Nephron progenitor cell (in vitro differentiated cells): Measurements from ENCODE around the gene PIM3.

Experiments
- DNase-seq: peaks from one replicate; pipeline ENCODE4 v3.0.0; 2021
- H3K27ac Mint-ChIP-seq: 2 replicates; pipeline ENCODE4 v1.8.0; 2021; ENCODE audit warnings: mild to moderate bottlenecking, moderate library complexity, mixed read lengths
- H3K27me3 Mint-ChIP-seq: 2 replicates; pipeline ENCODE4 v1.8.0; 2021; ENCODE audit warnings: mild to moderate bottlenecking, low read depth, mixed read lengths; ENCODE audit not compliant: poor library complexity
- H3K36me3 Mint-ChIP-seq: 2 replicates; pipeline ENCODE4 v1.8.0; 2021; ENCODE audit warnings: low read depth, mixed read lengths
- H3K4me1 Mint-ChIP-seq: 2 replicates; pipeline ENCODE4 v1.8.0; 2021; ENCODE audit warnings: mixed read lengths
- H3K4me3 Mint-ChIP-seq: 2 replicates; pipeline ENCODE4 v1.8.0; 2021; ENCODE audit warnings: mild to moderate bottlenecking, moderate library complexity, mixed read lengths
- H3K9me3 Mint-ChIP-seq: 2 replicates; pipeline ENCODE4 v1.8.0; 2021; ENCODE audit warnings: mild to moderate bottlenecking, moderate library complexity, mixed read lengths
- TF ChIP-seq, protein P1 (sequence below): fragments of 200-600 bp; sonication (generic); IDR thresholded peaks from 2 replicates; pipeline ENCODE4 v1.5.0; 2021; ENCODE audit warnings: antibody characterized with exemption

The PIM3 gene

GRCh38 chr22:49966774-49967705 is 6.5 kb downstream of the PIM3 start:
- TF ChIP-seq, protein P1, sequence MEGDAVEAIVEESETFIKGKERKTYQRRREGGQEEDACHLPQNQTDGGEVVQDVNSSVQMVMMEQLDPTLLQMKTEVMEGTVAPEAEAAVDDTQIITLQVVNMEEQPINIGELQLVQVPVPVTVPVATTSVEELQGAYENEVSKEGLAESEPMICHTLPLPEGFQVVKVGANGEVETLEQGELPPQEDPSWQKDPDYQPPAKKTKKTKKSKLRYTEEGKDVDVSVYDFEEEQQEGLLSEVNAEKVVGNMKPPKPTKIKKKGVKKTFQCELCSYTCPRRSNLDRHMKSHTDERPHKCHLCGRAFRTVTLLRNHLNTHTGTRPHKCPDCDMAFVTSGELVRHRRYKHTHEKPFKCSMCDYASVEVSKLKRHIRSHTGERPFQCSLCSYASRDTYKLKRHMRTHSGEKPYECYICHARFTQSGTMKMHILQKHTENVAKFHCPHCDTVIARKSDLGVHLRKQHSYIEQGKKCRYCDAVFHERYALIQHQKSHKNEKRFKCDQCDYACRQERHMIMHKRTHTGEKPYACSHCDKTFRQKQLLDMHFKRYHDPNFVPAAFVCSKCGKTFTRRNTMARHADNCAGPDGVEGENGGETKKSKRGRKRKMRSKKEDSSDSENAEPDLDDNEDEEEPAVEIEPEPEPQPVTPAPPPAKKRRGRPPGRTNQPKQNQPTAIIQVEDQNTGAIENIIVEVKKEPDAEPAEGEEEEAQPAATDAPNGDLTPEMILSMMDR = no peak
- H3K36me3 Mint-ChIP-seq = no peaks in the 10 kb centered on the region
- H3K4me1 Mint-ChIP-seq = peaks cover 42% of the 10 kb centered on the region
- H3K9me3 Mint-ChIP-seq = no peaks in the 10 kb centered on the region
- no peak overlapping the region for H3K4me3 Mint-ChIP-seq
- peaks cover 12% of the 10 kb centered on the region for H3K27me3 Mint-ChIP-seq
- H3K27ac Mint-ChIP-seq = no peak overlapping the region
- DNase-seq = peak; percentile 38

GRCh38 chr22:49967706-49968208 is 7.2 kb downstream of the PIM3 start:
- H3K9me3 Mint-ChIP-seq = no peaks in the 10 kb centered on the region

DNA sequence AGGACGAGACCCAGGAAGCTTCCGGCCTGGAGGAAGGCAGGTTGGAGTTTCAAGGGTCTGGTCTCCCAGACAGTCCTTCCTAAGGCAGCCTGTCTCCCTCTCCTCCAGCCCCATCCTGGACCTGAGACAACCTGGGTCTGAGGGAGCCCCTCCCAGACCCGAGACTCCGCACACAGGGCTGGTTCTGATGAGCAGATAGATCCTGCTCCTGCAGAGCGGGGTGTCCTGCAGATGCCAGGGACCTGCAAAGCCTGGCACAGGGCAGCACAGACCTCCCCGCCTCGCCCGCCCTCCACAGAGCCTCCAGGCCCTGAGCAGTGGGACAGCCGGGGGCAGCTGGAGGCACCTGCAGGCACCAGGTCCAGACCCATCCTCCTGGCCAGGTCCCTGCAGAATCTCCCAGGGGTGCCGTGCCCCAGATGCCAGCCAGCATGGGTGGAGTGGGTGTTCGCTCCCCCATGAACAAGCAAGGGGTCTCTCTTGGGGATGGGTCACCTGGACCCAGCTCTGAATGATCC is 7.8 kb downstream of the PIM3 start:
- TF ChIP-seq, protein P1 = no peak
- H3K4me1 Mint-ChIP-seq = peaks cover 37% of the 10 kb centered on the region
- H3K27ac Mint-ChIP-seq = no peak overlapping the region
- H3K36me3 Mint-ChIP-seq = no peaks in the 10 kb centered on the region
- H3K4me3 Mint-ChIP-seq = no peak overlapping the region
- DNase-seq = no peak
- H3K9me3 Mint-ChIP-seq = no peaks in the 10 kb centered on the region
- H3K27me3 Mint-ChIP-seq = peaks cover 12% of the 10 kb centered on the region

More at GRCh38 chr22:49967706-49968208, 7.2 kb downstream of the PIM3 start:
- Mint-ChIP-seq H3K27me3 (peaks cover 12% of the 10 kb centered on the region), H3K4me1 (peaks cover 42% of the 10 kb centered on the region), H3K27ac (peak overlapping the region; percentile 85), H3K4me3 (no peak overlapping the region), H3K36me3 (no peaks in the 10 kb centered on the region)
- DNase-seq = peak; percentile 18
- TF ChIP-seq, protein P1 = no peak

DNA sequence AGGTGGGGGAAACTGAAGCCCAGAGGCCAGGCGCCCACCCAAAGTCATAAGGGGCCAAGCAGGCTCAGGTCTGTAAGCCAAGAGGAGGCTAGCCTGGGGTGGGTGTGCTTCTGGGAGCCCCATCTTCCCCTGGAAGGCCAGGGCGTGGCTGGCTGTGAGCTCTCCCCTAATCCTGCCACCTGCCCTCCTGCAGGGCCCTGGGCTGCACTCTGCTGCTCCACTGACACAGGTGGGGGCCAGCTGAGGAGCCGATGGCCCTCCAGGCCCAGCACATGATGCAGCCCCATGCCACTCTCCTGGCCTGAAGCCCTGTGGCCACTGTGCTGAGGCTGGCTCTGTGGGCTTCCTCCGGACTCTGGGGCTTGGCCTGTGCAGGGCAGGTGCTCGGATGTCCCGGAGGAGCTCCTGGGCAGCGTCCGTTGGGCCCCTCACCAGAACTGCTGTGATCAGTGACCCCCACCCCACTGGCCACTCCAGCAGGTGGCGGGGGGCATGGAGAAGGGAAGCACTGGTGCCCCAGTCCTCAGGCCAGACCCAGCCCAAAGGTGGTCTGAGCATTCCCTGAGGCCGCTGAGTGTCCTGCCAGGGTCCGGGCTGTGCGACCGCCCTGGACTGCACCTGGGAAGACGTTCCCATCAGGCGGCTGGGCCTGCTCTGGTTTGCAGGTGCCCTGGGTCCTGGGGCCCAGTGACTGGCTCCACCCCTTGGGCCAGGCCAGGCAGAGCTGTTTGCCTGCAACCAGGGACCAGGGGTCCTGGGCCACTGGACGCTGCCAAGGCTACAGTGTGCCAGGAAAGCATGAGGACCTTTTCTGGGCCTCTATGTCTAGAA is 8.5 kb downstream of the PIM3 start:
- Mint-ChIP-seq H3K4me1 (peaks cover 30% of the 10 kb centered on the region), H3K9me3 (no peaks in the 10 kb centered on the region), H3K27ac (no peak overlapping the region), H3K27me3 (peaks cover 12% of the 10 kb centered on the region), H3K36me3 (no peaks in the 10 kb centered on the region), H3K4me3 (no peak overlapping the region)
- TF ChIP-seq, protein P1 = no peak
- DNase-seq = peak; percentile 8

GRCh38 chr22:49969751-49970527 is 9.4 kb downstream of the PIM3 start:
- Mint-ChIP-seq H3K27me3 (peaks cover 12% of the 10 kb centered on the region), H3K4me1 (peaks cover 26% of the 10 kb centered on the region), H3K9me3 (no peaks in the 10 kb centered on the region), H3K36me3 (no peaks in the 10 kb centered on the region), H3K4me3 (no peak overlapping the region), H3K27ac (no peak overlapping the region)
- TF ChIP-seq, protein P1 = no peak
- no peak for DNase-seq
